ENCODE results near the gene ORC3.

The ORC3 gene

DNA sequence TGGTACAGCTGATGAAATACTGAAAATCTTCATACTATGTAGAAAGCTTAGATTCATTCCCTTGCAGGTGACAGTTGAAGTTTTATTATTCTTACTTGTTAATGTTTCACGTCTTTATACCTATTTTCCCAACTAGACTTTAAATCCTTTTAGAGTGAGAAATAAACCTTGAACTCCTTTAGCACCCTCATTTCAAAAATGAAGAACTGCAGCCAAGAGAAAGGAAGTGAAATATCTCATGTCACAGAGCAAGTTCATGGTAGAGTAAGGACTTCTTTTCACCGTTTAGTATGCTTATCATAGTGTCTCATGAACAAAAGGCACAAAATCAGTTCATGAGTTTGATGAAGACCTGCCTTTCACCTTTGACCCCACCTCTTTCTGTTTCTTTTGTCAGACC is 38.5 kb downstream of the ORC3 start:
- no peak for TF ChIP-seq CTCF (IDR thresholded peaks at IDR 0.05; ENCODE audit: borderline replicate concordance, insufficient read depth, low read depth, low read length)
- no peak overlapping the region for H3K4me3 ChIP-seq (ENCODE audit: low read depth, low read length)

DNA sequence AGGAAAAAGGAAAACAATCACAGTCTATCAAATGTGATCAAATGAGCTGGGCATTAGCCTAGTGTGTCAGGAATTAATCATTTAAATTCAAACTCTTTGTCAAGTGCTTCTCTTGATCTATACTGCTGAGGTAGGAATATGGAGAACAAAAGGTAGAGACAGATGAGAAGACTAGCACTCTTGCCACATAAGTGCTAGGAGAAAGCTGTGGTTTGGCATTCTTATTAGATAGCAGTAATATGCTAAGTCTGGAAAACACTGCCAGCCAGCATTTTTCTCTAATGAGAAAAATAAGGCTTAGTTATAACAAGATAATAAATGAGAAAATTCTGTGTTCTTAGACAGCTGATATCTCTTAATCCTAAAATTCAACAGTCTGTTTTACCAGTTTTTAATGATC is 38.9 kb downstream of the ORC3 start:
- TF ChIP-seq CTCF (IDR thresholded peaks at IDR 0.05; ENCODE audit: borderline replicate concordance, insufficient read depth, low read depth, low read length): no peak
- H3K4me3 ChIP-seq (ENCODE audit: low read depth, low read length): no peak overlapping the region

- H3K4me3 ChIP-seq (ENCODE audit: low read depth, low read length): no peak overlapping the region
- no peak for TF ChIP-seq CTCF (IDR thresholded peaks at IDR 0.05; ENCODE audit: borderline replicate concordance, insufficient read depth, low read depth, low read length)
Observed at GRCh38 chr6:87630746-87631145, 40.8 kb downstream of the ORC3 start.

- no peak for TF ChIP-seq CTCF (IDR thresholded peaks at IDR 0.05; ENCODE audit: borderline replicate concordance, insufficient read depth, low read depth, low read length)
- H3K4me3 ChIP-seq (ENCODE audit: low read depth, low read length): no peak overlapping the region
Observed at GRCh38 chr6:87633851-87634250, 43.9 kb downstream of the ORC3 start.

GRCh38 chr6:87636315-87636714 is 46.4 kb downstream of the ORC3 start:
- H3K4me3 ChIP-seq (ENCODE audit: low read depth, low read length): no peak overlapping the region
- no peak for TF ChIP-seq CTCF (IDR thresholded peaks at IDR 0.05; ENCODE audit: borderline replicate concordance, insufficient read depth, low read depth, low read length)

GRCh38 chr6:87637106-87637505 is 47.2 kb downstream of the ORC3 start:
- no peak for TF ChIP-seq CTCF (IDR thresholded peaks at IDR 0.05; ENCODE audit: borderline replicate concordance, insufficient read depth, low read depth, low read length)
- H3K4me3 ChIP-seq (ENCODE audit: low read depth, low read length): no peak overlapping the region

DNA sequence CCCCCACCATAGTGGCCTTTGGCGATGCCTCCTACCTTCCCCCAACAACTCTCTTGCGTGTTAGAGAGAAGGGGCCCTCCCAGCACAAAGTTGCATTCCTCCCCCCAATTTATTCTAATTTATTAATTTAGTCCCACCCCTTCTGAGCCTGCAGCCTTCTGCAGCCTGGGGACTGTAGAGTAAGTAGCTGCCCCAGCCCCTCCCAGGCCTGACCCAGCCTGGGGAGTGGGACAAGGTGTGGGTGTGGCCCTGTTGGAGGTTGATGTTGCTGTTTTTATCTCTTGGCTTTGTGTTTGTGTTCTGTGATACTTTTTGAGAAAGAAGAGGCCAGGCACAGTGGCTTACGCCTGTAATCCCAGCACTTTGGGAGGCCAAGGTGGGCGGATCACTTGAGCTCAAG is 49.4 kb downstream of the ORC3 start:
- TF ChIP-seq CTCF (IDR thresholded peaks at IDR 0.05; ENCODE audit: borderline replicate concordance, insufficient read depth, low read depth, low read length): no peak
- no peak overlapping the region for H3K4me3 ChIP-seq (ENCODE audit: low read depth, low read length)

All from GM12875 (cell line).